Esophagus squamous epithelium (tissue), 5 donors: ENCODE data around the gene CASK. TPM values are rescaled to one million over a fixed set of nuclear protein-coding genes. Genes with fewer than 3 reads are reported as not detected.

ENCODE experiments used
- DNase-seq: peaks from one replicate; lab custom pipeline; 2025; lab: John Stamatoyannopoulos, UW
- H3K27ac ChIP-seq, 4 donors: fragments of 200-600 bp; sonication (generic); one replicate each; pipeline ENCODE4 v1.5.1; 2016 to 2019; ENCODE audit warnings: mild to moderate bottlenecking in 1 of 4
- H3K27me3 ChIP-seq, 4 donors: fragments of 200-600 bp; sonication (generic); 1 replicate in 3 of 4; 2 replicates in 1 of 4; pipeline versions ENCODE4 v1.5.1 to v1.6.0; 2017 to 2021; ENCODE audit warnings: antibody characterized with exemption in 1 of 4
- H3K36me3 ChIP-seq, 3 donors: fragments of 200-600 bp; sonication (generic); one replicate each; pipeline ENCODE4 v1.5.1; 2016 to 2019
- H3K4me1 ChIP-seq, 3 donors: fragments of 200-600 bp; sonication (generic); one replicate each; pipeline ENCODE4 v1.5.1; 2017 to 2019
- H3K4me3 ChIP-seq, 4 donors: fragments of 200-600 bp; sonication (generic); 1 replicate in 3 of 4; 2 replicates in 1 of 4; pipeline ENCODE4 v1.5.1; 2016 to 2019; ENCODE audit warnings: mild to moderate bottlenecking in 2 of 4, moderate library complexity in 1 of 4
- H3K9me3 ChIP-seq, 3 donors: fragments of 200-600 bp; sonication (generic); one replicate each; pipeline ENCODE4 v1.5.1; 2016 to 2019
- POLR2A ChIP-seq, 4 donors: fragments of 450-650 bp; IDR thresholded peaks; one replicate each; pipeline ENCODE4 v1.6.1; 2017; ENCODE audit warnings: antibody characterized with exemption in 4 of 4, mild to moderate bottlenecking in 4 of 4, moderate library complexity in 3 of 4
- WGBS, 2 donors: methylation state at CpG; one replicate each; pipeline ENCODE4 v1.1.5; 2018; 5-methylcytosine and 5-hydroxymethylcytosine counted together
- intact Hi-C: fragments of 100-400 bp; cut with DNase I; formaldehyde crosslinking; loops from one replicate; pipeline ENCODE4 v1.15.0; 2022
- total RNA-seq, 4 donors: library from RNA; depleted of rRNA; stranded (reverse); fragments of >200 nt; gene quantifications; one replicate each; pipeline ENCODE4 v1.1.0, GENCODE V29; 2016
- TF ChIP-seq, protein P1 (sequence below), 6 experiments: fragments of 450-650 bp in 4 of 6; fragments of 200-600 bp in 2 of 6; sonication (generic) in 2 of 6; IDR thresholded peaks; one replicate each; pipeline ENCODE4 v1.5.1; 2016 to 2019; ENCODE audit warnings: antibody characterized with exemption in 6 of 6, mild to moderate bottlenecking in 4 of 6, moderate library complexity in 4 of 6
- donor health status: DM: yes; HTN: yes; CAD: no.

The CASK gene
- total RNA-seq, 4 donors from 2014 or later, result 32.3 to 57.4 (median 36.0) TPM

DNA sequence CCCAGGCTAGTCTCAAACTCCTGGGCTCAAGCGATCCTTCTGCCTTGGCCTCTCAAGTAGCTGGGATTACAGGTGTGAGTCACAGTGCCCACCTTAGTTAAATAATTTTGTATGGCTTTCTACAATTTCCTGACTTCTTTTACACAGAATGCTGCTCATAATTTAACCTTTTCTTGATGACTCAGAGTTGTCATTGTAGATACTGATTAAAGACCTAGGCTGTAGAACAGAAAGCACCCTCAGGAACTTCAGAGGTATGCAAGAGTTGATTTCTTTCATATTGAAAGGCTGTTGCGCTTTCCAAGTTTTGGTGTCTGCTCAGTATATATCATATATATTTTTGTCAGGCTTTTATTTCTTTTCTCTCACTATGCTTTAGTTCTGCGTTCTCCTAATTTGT is 255.7 kb downstream of the CASK start:
- DNase-seq, result no peak
- Histone ChIP-seq H3K4me1 (no peaks in the 10 kb centered on the region), H3K36me3 (peaks cover 0 to 10% (median 0%) of the 10 kb centered on the region in 3 donors), H3K27ac (no peak overlapping the region), H3K27me3 (no peaks in the 10 kb centered on the region), H3K4me3 (no peak overlapping the region), H3K9me3 (no peaks in the 10 kb centered on the region)
- intact Hi-C loops, result no loop called here
- 76 to 97% methylated on average over 3 of the region's 3 CpGs for WGBS, 2 donors
- TF ChIP-seq, protein P1, sequence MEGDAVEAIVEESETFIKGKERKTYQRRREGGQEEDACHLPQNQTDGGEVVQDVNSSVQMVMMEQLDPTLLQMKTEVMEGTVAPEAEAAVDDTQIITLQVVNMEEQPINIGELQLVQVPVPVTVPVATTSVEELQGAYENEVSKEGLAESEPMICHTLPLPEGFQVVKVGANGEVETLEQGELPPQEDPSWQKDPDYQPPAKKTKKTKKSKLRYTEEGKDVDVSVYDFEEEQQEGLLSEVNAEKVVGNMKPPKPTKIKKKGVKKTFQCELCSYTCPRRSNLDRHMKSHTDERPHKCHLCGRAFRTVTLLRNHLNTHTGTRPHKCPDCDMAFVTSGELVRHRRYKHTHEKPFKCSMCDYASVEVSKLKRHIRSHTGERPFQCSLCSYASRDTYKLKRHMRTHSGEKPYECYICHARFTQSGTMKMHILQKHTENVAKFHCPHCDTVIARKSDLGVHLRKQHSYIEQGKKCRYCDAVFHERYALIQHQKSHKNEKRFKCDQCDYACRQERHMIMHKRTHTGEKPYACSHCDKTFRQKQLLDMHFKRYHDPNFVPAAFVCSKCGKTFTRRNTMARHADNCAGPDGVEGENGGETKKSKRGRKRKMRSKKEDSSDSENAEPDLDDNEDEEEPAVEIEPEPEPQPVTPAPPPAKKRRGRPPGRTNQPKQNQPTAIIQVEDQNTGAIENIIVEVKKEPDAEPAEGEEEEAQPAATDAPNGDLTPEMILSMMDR (IDR thresholded peaks at IDR 0.05), result no peak
- no peak for TF ChIP-seq POLR2A (IDR thresholded peaks at IDR 0.05)

DNA sequence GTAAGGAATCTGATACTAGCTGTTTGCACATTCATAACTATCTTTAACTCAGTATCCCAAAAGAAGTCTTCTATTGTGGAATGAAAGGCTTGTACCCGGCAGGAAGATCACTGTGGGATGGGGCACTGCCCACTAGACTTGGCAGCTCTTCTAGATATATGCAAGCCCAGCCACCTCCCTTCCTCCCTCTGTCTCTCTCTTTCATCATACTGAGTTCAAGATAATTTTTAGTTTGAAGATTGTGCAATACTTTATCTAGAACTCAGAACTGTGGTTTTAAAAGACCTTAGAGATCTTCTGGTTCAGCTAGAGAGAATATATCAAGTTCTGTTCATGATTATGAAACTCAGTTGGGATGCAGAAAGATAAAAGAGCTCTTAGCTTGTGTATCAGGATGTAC is 257.1 kb downstream of the CASK start:
- TF ChIP-seq POLR2A (IDR thresholded peaks at IDR 0.05), result no peak
- TF ChIP-seq, protein P1 (IDR thresholded peaks at IDR 0.05), result no peak
- H3K27me3 ChIP-seq, result no peaks in the 10 kb centered on the region

DNA sequence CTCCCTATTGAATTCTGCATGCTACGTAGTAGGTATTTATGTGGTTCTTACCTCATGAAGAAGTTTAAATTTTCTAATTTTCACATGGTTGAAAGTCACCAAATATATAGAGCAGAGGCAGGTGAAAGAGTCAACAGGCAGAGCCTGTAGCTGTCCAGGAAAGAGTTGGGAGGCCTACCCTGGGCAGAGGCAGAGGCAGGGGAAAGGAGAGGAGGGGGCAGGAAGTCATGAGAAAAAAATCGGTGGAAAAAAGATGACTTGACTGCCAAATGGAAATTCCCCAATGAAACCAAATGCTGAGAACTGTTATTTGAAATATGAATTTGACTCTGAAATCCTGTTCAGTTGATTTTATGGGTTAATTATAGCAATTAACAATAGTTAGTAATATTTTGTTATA is 257.7 kb downstream of the CASK start:
- intact Hi-C loops, result no loop called here
- Histone ChIP-seq H3K4me3 (no peak overlapping the region), H3K27me3 (no peaks in the 10 kb centered on the region), H3K9me3 (no peaks in the 10 kb centered on the region), H3K36me3 (peaks cover 0 to 10% (median 0%) of the 10 kb centered on the region in 3 donors), H3K27ac (peak overlapping the region in 1 of 4 donors; percentile 9), H3K4me1 (no peaks in the 10 kb centered on the region)
- 60 to 69% methylated on average over 2 of the region's 2 CpGs for WGBS, 2 donors
- DNase-seq, result no peak
- no peak for TF ChIP-seq POLR2A (IDR thresholded peaks at IDR 0.05)
- TF ChIP-seq, protein P1 (IDR thresholded peaks at IDR 0.05), result no peak

More for the DNA sequence above, 257.1 kb downstream of the CASK start:
- Histone ChIP-seq H3K9me3 (no peaks in the 10 kb centered on the region), H3K36me3 (peaks cover 0 to 10% (median 0%) of the 10 kb centered on the region in 3 donors), H3K4me1 (no peaks in the 10 kb centered on the region), H3K27ac (peak overlapping the region in 1 of 4 donors; percentile 9), H3K4me3 (no peak overlapping the region)
- DNase-seq, result no peak
- 30 to 50% methylated on average over 1 of the region's 1 CpG for WGBS, 2 donors
- intact Hi-C loops, result no loop called here

DNA sequence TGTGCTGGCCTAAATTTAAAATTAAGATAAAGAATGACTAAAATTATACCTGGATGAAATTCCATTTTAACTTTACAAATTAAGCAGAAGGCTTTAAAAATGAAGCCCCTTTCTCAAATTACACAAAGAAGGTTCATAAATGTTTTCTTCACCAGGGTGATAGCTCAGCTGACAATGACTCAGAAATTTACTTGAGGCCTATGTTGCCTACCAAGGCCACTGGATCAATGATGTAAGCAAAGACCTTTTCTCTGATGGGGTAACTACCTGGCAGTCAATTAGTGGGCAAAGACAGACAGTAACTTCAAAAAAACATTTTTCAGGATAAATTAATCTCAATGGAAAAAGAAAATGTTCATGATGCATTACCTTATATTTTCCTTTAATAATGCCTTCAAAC is 258.4 kb downstream of the CASK start:
- no peak for DNase-seq
- H3K36me3 ChIP-seq, result peaks cover 0 to 11% (median 0%) of the 10 kb centered on the region in 3 donors
- intact Hi-C loops, result no loop called here
- H3K4me1 ChIP-seq, result no peaks in the 10 kb centered on the region
- no peaks in the 10 kb centered on the region for H3K9me3 ChIP-seq
- no peak overlapping the region for H3K27ac ChIP-seq
- H3K4me3 ChIP-seq, result no peak overlapping the region
- TF ChIP-seq, protein P1 (IDR thresholded peaks at IDR 0.05), result no peak
- no peak for TF ChIP-seq POLR2A (IDR thresholded peaks at IDR 0.05)
- H3K27me3 ChIP-seq, result no peaks in the 10 kb centered on the region

DNA sequence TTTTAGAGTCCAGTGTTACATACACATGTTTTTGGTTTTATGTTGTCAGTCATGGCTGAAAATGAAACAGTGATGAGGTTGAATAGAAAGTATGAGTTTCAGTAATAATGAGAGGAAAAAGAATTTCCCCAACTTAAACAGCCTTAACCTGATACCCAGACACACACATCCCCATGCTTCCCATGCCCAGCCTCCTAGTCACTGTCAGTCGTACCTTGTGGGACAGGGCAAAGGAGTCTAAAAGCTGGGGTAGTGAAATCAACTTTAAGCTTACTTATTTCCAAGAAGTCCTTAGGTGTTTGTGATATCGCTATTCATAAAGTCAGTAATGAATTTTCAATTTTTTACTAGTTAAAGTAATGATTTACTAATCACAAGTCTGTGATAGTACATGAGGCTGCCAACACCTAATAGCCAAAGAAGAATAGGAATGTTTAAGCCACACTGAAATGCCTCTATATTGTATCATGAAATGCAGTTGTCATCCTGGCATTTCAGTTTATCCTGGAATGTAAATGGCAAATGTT is 258.9 kb downstream of the CASK start:
- DNase-seq, result no peak
- TF ChIP-seq, protein P1 (IDR thresholded peaks at IDR 0.05), result no peak
- no peak for TF ChIP-seq POLR2A (IDR thresholded peaks at IDR 0.05)
- WGBS, 2 donors, result 60 to 89% methylated on average over 2 of the region's 2 CpGs
- Histone ChIP-seq H3K27me3 (no peaks in the 10 kb centered on the region), H3K27ac (no peak overlapping the region), H3K4me3 (no peak overlapping the region), H3K36me3 (peaks cover 0 to 16% (median 0%) of the 10 kb centered on the region in 3 donors), H3K9me3 (no peaks in the 10 kb centered on the region), H3K4me1 (no peaks in the 10 kb centered on the region)
- intact Hi-C loops, result no loop called here
